ENCODE data around the gene EFNB3. TPM values are rescaled to one million over a fixed set of nuclear protein-coding genes. Genes with fewer than 3 reads are reported as not detected.

Gene EFNB3
- total and polyA plus RNA-seq, 2 of the 13 experiments (the other 11 are each of a cell fraction or from before 2014, with no cell fraction given): 0.07 to 0.25 TPM

- intact Hi-C loops (cut with micrococcal nuclease; ENCODE audit: unreplicated experiment): no loop called here
- POLR2A ChIA-PET: interaction anchor here (2.1 kb wide), 1 partner anchor 19 kb away, joined by 7 read pairs; the partner anchor contains the start of genes TP53 and WRAP53
- peaks cover 2% of the 10 kb centered on the region; the same call in 1 of the 2 replicates for H3K9me3 ChIP-seq (ENCODE audit: low read length)
- H3K79me2 ChIP-seq (ENCODE audit: insufficient read depth, low read length): no peaks in the 10 kb centered on the region
- DNase-seq (ENCODE audit: low spot score) (no peak), ATAC-seq (no peak), FAIRE-seq (no peak)
- H3K4me1 ChIP-seq (ENCODE audit: insufficient read depth, low read length): no peaks in the 10 kb centered on the region
- H3K27ac ChIP-seq (ENCODE audit: extremely low read length, insufficient read depth, low read length): no peak overlapping the region
- peaks cover 11 to 17% of the 10 kb centered on the region in 2 experiments; a peak in 4 of 5 replicates for H3K36me3 ChIP-seq (replicated peaks in 1 of 2; ENCODE audit: control insufficient read depth in 1 of 2, insufficient read depth in 2 of 2, low read length in 2 of 2)
- CTCF ChIA-PET (ENCODE audit: low intra/inter-chr PET ratio, low total read pairs): no interaction called here
- H2AFZ ChIP-seq (ENCODE audit: low read length): no peak overlapping the region
- no peak overlapping the region for H3K9ac ChIP-seq (ENCODE audit: insufficient read depth, low read depth, low read length)
- no peak for TF ChIP-seq ZFP41 (CRISPR knock-in tag; IDR thresholded peaks at IDR 0.05; ENCODE audit: borderline replicate concordance)
- no peak for TF ChIP-seq ZNF788 (CRISPR knock-in tag; IDR thresholded peaks at IDR 0.05; ENCODE audit: borderline replicate concordance)
- no peak for TF ChIP-seq CCAR2 (optimal IDR thresholded peaks at IDR 0.05; ENCODE audit: low read depth, low read length)
- no peak for TF ChIP-seq RFX3 (CRISPR knock-in tag; IDR thresholded peaks at IDR 0.05)
- TF ChIP-seq GPN1 (CRISPR knock-in tag; IDR thresholded peaks at IDR 0.05; ENCODE audit: borderline replicate concordance): no peak
- no peak for TF ChIP-seq HDAC1 (CRISPR knock-in tag; IDR thresholded peaks at IDR 0.05)
- TF ChIP-seq NFKBIZ (CRISPR knock-in tag; IDR thresholded peaks at IDR 0.05): no peak
- no peak for TF ChIP-seq ZFP82 (CRISPR knock-in tag; IDR thresholded peaks at IDR 0.05; ENCODE audit: borderline replicate concordance)
- no peak for TF ChIP-seq IRF2 (CRISPR knock-in tag; IDR thresholded peaks at IDR 0.05)
- TF ChIP-seq ZIK1 (CRISPR knock-in tag; IDR thresholded peaks at IDR 0.05; ENCODE audit: borderline replicate concordance, low read depth): no peak
- no peak overlapping the region for H3K4me2 ChIP-seq (ENCODE audit: low read depth, low read length)
- BruUV-seq (replicated peaks): no TSS peak
- in situ Hi-C loops (cut with HindIII; ENCODE audit: extremely low pct_ligation_motif_present, low pct_unique_long_range_greater_than_20kb): no loop called here
- H3K27me3 ChIP-seq (ENCODE audit: control insufficient read depth in 1 of 2, insufficient read depth in 2 of 2, low read length in 2 of 2): no peaks in the 10 kb centered on the region
- no peak overlapping the region for H3K4me3 ChIP-seq (replicated peaks in 1 of 3; ENCODE audit: insufficient read depth in 1 of 3, low read depth in 2 of 3, low read length in 3 of 3)
- 94% methylated on average over 7 of the region's 7 CpGs for WGBS (ENCODE audit: low lambda C conversion rate)
- no peaks in the 10 kb centered on the region for H4K20me1 ChIP-seq (ENCODE audit: insufficient read depth, low read length)
These were observed 36.5 kb upstream of the EFNB3 start for GRCh38 chr17:7668482-7668881.

All from HepG2 (cell line).